Neural cell (in vitro differentiated cells): Measurements from ENCODE around the gene NT5DC4. TPM values are rescaled to one million over a fixed set of nuclear protein-coding genes. Genes with fewer than 3 reads are reported as not detected.

ENCODE experiments used
- H2AFZ ChIP-seq: fragments of 200-600, 300-800 bp; sonication (generic), shearing (Covaris generic); 2 replicates; pipeline ENCODE4 v1.6.0; 2014; ENCODE audit warnings: low read depth, mild to moderate bottlenecking, antibody characterized with exemption, low read length, moderate library complexity
- H3F3A ChIP-seq: fragments of 200-600 bp; shearing (Covaris generic); 2 replicates; pipeline ENCODE4 v1.6.1; 2016; ENCODE audit warnings: mild to moderate bottlenecking, moderate library complexity, mixed read lengths, antibody characterized with exemption, low read length; ENCODE audit not compliant: insufficient read depth, poor library complexity, severe bottlenecking
- H3K27ac ChIP-seq: fragments of 200-600, 300-800 bp; sonication (generic), shearing (Covaris generic); 2 replicates; pipeline ENCODE4 v1.5.1; 2014; ENCODE audit warnings: mild to moderate bottlenecking, low read length, moderate library complexity
- H3K27me3 ChIP-seq: fragments of 300-800, 200-600 bp; sonication (generic), shearing (Covaris generic); 2 replicates; pipeline ENCODE4 v1.6.0; 2014; ENCODE audit warnings: mild to moderate bottlenecking, low read depth, low read length, moderate library complexity; ENCODE audit not compliant: insufficient read depth
- H3K36me3 ChIP-seq: fragments of 300-800, 200-600 bp; sonication (generic), shearing (Covaris generic); 2 replicates; pipeline ENCODE4 v1.5.1; 2014; ENCODE audit warnings: mild to moderate bottlenecking, antibody characterized with exemption, low read length, moderate library complexity; ENCODE audit not compliant: insufficient read depth
- H3K4me2 ChIP-seq: fragments of 300-800, 200-600 bp; sonication (generic), shearing (Covaris generic); 2 replicates; pipeline ENCODE4 v1.6.0; 2014; ENCODE audit warnings: mild to moderate bottlenecking, low read length
- H3K4me3 ChIP-seq: fragments of 300-800, 200-600 bp; sonication (generic), shearing (Covaris generic); 2 replicates; pipeline ENCODE4 v1.5.1; 2014; ENCODE audit warnings: mild to moderate bottlenecking, low read length, moderate library complexity
- H3K79me2 ChIP-seq: fragments of 200-600 bp; shearing (Covaris generic); replicated peaks from 2 replicates; pipeline ENCODE4 v1.6.0; 2014; ENCODE audit warnings: mild to moderate bottlenecking, low read length, moderate library complexity; ENCODE audit not compliant: insufficient read depth
- H3K9ac ChIP-seq: fragments of 300-800, 200-600 bp; sonication (generic), shearing (Covaris generic); 2 replicates; pipeline ENCODE4 v1.6.1; 2016; ENCODE audit warnings: mild to moderate bottlenecking, low read length, mixed read lengths
- H3K9me2 ChIP-seq: fragments of 200-600 bp; shearing (Covaris generic); 2 replicates; pipeline ENCODE4 v1.6.1; 2016; ENCODE audit warnings: mild to moderate bottlenecking, low read length, mixed read lengths; ENCODE audit not compliant: insufficient read depth
- H3K9me3 ChIP-seq: fragments of 200-600, 300-800 bp; sonication (generic), shearing (Covaris generic); 2 replicates; pipeline ENCODE4 v1.6.1; 2016; ENCODE audit warnings: mild to moderate bottlenecking, mixed run types, low read length, moderate library complexity, mixed read lengths
- H4K20me1 ChIP-seq: fragments of 200-600 bp; shearing (Covaris generic); 2 replicates; pipeline ENCODE4 v1.6.1; 2016; ENCODE audit warnings: mild to moderate bottlenecking, mixed run types; ENCODE audit not compliant: insufficient read depth
- CTCF ChIP-seq: fragments of 450-650 bp; IDR thresholded peaks from 2 replicates; pipeline ENCODE4 v1.5.1; 2014; ENCODE audit warnings: antibody characterized with exemption, mild to moderate bottlenecking, moderate library complexity; ENCODE audit not compliant: poor library complexity, severe bottlenecking
- EP300 ChIP-seq: fragments of 450-650 bp; conservative IDR thresholded peaks from 2 replicates; pipeline ENCODE4 v1.6.1; 2014; ENCODE audit warnings: antibody characterized with exemption, mild to moderate bottlenecking, moderate library complexity; ENCODE audit not compliant: poor library complexity, severe bottlenecking
- EZH2 ChIP-seq: fragments of 200-600, 300-800 bp; shearing (Covaris generic), sonication (generic); IDR thresholded peaks from 2 replicates; pipeline ENCODE4 v1.6.1; 2014; ENCODE audit warnings: antibody characterized with exemption, low read length, borderline replicate concordance, mild to moderate bottlenecking; ENCODE audit not compliant: insufficient read depth, poor library complexity, severe bottlenecking
- MXI1 ChIP-seq: fragments of 450-650 bp; conservative IDR thresholded peaks from 2 replicates; pipeline ENCODE4 v1.6.1; 2014; ENCODE audit warnings: antibody characterized with exemption, mild to moderate bottlenecking; ENCODE audit not compliant: poor library complexity, severe bottlenecking
- POLR2AphosphoS5 ChIP-seq: IDR thresholded peaks from 2 replicates; pipeline ENCODE4 v1.6.1; 2012
- RAD21 ChIP-seq: fragments of 450-650 bp; conservative IDR thresholded peaks from 2 replicates; pipeline ENCODE4 v1.6.1; 2014; ENCODE audit warnings: antibody characterized with exemption, mild to moderate bottlenecking, moderate library complexity
- REST ChIP-seq: IDR thresholded peaks from 2 replicates; pipeline ENCODE4 v1.6.1; 2012; ENCODE audit warnings: borderline replicate concordance
- SMC3 ChIP-seq: fragments of 450-650 bp; conservative IDR thresholded peaks from 2 replicates; pipeline ENCODE4 v1.6.1; 2014; ENCODE audit warnings: antibody characterized with exemption, mild to moderate bottlenecking, moderate library complexity; ENCODE audit not compliant: poor library complexity
- TAF1 ChIP-seq: IDR thresholded peaks from 2 replicates; pipeline ENCODE4 v1.6.1; 2012; ENCODE audit warnings: low read depth
- polyA plus RNA-seq: library from polyadenylated mRNA; depleted of rRNA; stranded (reverse); fragments of >200 nt; gene quantifications from 2 replicates; pipeline ENCODE4 v1.2.3, GENCODE V29; 2014

Gene NT5DC4
- polyA plus RNA-seq, 1 donor from 2014 or later, result not detected

- H3K36me3 ChIP-seq, result no peaks in the 10 kb centered on the region
- H3K79me2 ChIP-seq, result no peaks in the 10 kb centered on the region
- H3F3A ChIP-seq, result no peaks in the 10 kb centered on the region
- H3K9me2 ChIP-seq, result no peaks in the 10 kb centered on the region
- H3K9ac ChIP-seq, result no peak overlapping the region
- H3K4me2 ChIP-seq, result no peak overlapping the region
- no peaks in the 10 kb centered on the region for H3K9me3 ChIP-seq
- H2AFZ ChIP-seq, result no peak overlapping the region
- H4K20me1 ChIP-seq, result no peaks in the 10 kb centered on the region
- no peak overlapping the region for H3K27ac ChIP-seq
- no peaks in the 10 kb centered on the region for H3K27me3 ChIP-seq
- TF ChIP-seq REST, result no peak
- TF ChIP-seq CTCF, result no peak
- TF ChIP-seq POLR2AphosphoS5, result no peak
- TF ChIP-seq SMC3, result no peak
- no peak for TF ChIP-seq EZH2
- no peak for TF ChIP-seq TAF1
- no peak for TF ChIP-seq MXI1
- H3K4me3 ChIP-seq, result no peak overlapping the region
Measured at GRCh38 chr2:112693596-112693995, 27.2 kb upstream of the NT5DC4 start.

- Histone ChIP-seq H3K4me3 (no peak overlapping the region), H3K9ac (no peak overlapping the region), H3K79me2 (no peaks in the 10 kb centered on the region), H3K9me3 (no peaks in the 10 kb centered on the region), H3K4me2 (no peak overlapping the region), H3K9me2 (no peaks in the 10 kb centered on the region), H3F3A (no peaks in the 10 kb centered on the region), H3K27ac (no peak overlapping the region), H2AFZ (no peak overlapping the region), H3K27me3 (no peaks in the 10 kb centered on the region), H4K20me1 (no peaks in the 10 kb centered on the region), H3K36me3 (no peaks in the 10 kb centered on the region)
- TF ChIP-seq EP300 (no peak), CTCF (no peak), MXI1 (no peak), REST (no peak), RAD21 (no peak), POLR2AphosphoS5 (no peak)
Measured at GRCh38 chr2:112694182-112694581, 26.6 kb upstream of the NT5DC4 start.
